NB4 (cell line): ENCODE results near the gene UNC5C.

Experiments used
- CTCF ChIP-seq: IDR thresholded peaks from one replicate; pipeline ENCODE4 v1.5.1; 2012; ENCODE audit warnings: low read depth, low read length
- MAX ChIP-seq: IDR thresholded peaks from 2 replicates; pipeline ENCODE4 v1.6.1; 2011; ENCODE audit warnings: low read depth, low read length
- MYC ChIP-seq: IDR thresholded peaks from 2 replicates; pipeline ENCODE4 v1.6.1; 2011; ENCODE audit warnings: low read depth, low read length
- POLR2A ChIP-seq: IDR thresholded peaks from 2 replicates; pipeline ENCODE4 v1.6.1; 2011; ENCODE audit warnings: mild to moderate bottlenecking; ENCODE audit not compliant: insufficient read length; ENCODE audit errors: extremely low read depth

GRCh38 chr4:95293014-95293413 is 255.8 kb downstream of the UNC5C start:
- TF ChIP-seq CTCF: no peak
- no peak for TF ChIP-seq POLR2A
- TF ChIP-seq MAX: no peak
- TF ChIP-seq MYC: no peak
